ENCODE data around the gene CLEC4C.
"Not testable (repeated sequence)": the region's sequence is repeated elsewhere in the genome, so short reads cannot be mapped to it uniquely, and the experiment has no call there.

CLEC4C gene

GRCh38 chr12:7782055-7782454, 34.9 kb upstream of the CLEC4C start:
- H3K4me3 ChIP-seq (replicated peaks; ENCODE audit: low read depth, low read length) = no peak overlapping the region
- no peak for TF ChIP-seq CTCF (IDR thresholded peaks at IDR 0.05; ENCODE audit: low read depth, low read length, missing control alignments)
- no peak for DNase-seq (ENCODE audit: extremely low read depth, low read depth)

- DNase-seq (ENCODE audit: extremely low read depth, low read depth) = no peak
- TF ChIP-seq CTCF (IDR thresholded peaks at IDR 0.05; ENCODE audit: low read depth, low read length, missing control alignments) = no peak
These were observed 34.1 kb upstream of the CLEC4C start for GRCh38 chr12:7781274-7781673.

GRCh38 chr12:7769999-7770398, 22.8 kb upstream of the CLEC4C start:
- H3K4me3 ChIP-seq (replicated peaks; ENCODE audit: low read depth, low read length) = no peak overlapping the region
- no peak for TF ChIP-seq CTCF (IDR thresholded peaks at IDR 0.05; ENCODE audit: low read depth, low read length, missing control alignments)
- no peak for DNase-seq (ENCODE audit: extremely low read depth, low read depth)

More at GRCh38 chr12:7781274-7781673, 34.1 kb upstream of the CLEC4C start:
- H3K4me3 ChIP-seq (replicated peaks; ENCODE audit: low read depth, low read length) = no peak overlapping the region

DNA sequence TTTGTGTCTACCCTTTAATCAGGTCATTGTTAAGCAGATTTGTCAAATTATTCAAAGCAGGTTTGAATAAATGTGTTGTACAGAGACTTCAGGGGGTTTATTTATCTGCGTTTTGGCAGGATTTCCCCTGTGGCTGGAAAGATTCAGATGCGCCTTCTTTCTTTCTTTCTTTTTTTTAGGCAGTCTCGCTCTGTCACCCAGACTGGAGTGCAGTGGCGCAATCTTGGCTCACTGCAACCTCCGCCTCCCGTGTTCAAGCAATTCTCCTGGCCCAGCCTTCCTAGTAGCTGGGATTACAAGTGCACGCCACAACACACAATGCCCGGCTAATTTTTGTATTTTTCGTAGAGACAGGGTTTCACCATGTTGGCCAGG, 11.6 kb upstream of the CLEC4C start:
- no peak overlapping the region for H3K4me3 ChIP-seq (replicated peaks; ENCODE audit: low read depth, low read length)

GRCh38 chr12:7756993-7757392, 9.8 kb upstream of the CLEC4C start:
- H3K4me3 ChIP-seq (replicated peaks; ENCODE audit: low read depth, low read length) = no peak overlapping the region
- TF ChIP-seq CTCF (IDR thresholded peaks at IDR 0.05; ENCODE audit: low read depth, low read length, missing control alignments) = no peak
- no peak for DNase-seq (ENCODE audit: extremely low read depth, low read depth)

More for the DNA sequence above, 11.6 kb upstream of the CLEC4C start:
- TF ChIP-seq CTCF (IDR thresholded peaks at IDR 0.05; ENCODE audit: low read depth, low read length, missing control alignments) = no peak
- no peak for DNase-seq (ENCODE audit: extremely low read depth, low read depth)

GRCh38 chr12:7755668-7756067, 8.5 kb upstream of the CLEC4C start:
- not testable (repeated sequence) for DNase-seq (ENCODE audit: extremely low read depth, low read depth)

GRCh38 chr12:7751941-7752922, 5.1 kb upstream of the CLEC4C start:
- not testable (repeated sequence) for DNase-seq (ENCODE audit: extremely low read depth, low read depth); H3K4me3 ChIP-seq (replicated peaks; ENCODE audit: low read depth, low read length)

More at GRCh38 chr12:7755668-7756067, 8.5 kb upstream of the CLEC4C start:
- not testable (repeated sequence) for H3K4me3 ChIP-seq (replicated peaks; ENCODE audit: low read depth, low read length)

DNA sequence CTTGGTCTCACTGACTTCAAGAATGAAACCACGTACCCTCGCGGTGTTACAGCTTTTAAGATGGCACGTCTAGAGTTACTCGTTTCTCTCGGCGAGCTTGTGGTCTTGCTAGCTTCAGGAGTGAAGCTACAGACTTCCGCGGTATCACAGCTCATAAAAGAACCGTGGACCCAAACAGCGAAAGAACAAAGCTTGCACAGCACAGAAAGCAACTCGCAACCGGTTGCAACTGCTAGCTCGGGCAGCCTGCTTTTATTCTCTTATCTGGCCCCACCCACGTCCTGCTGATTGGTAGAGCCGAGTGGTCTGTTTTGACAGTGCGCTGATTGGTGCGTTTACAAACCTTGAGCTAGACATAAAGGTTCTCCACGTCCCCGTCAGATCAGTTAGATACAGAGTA, 4.2 kb upstream of the CLEC4C start:
- no peak overlapping the region for H3K4me3 ChIP-seq (replicated peaks; ENCODE audit: low read depth, low read length)
- DNase-seq (ENCODE audit: extremely low read depth, low read depth) = no peak
- TF ChIP-seq CTCF (IDR thresholded peaks at IDR 0.05; ENCODE audit: low read depth, low read length, missing control alignments) = no peak
